ENCODE measurements around the gene ZNF687.
"Not testable (repeated sequence)": the region's sequence is repeated elsewhere in the genome, so short reads cannot be mapped to it uniquely, and the experiment has no call there.

ZNF687 gene

DNA sequence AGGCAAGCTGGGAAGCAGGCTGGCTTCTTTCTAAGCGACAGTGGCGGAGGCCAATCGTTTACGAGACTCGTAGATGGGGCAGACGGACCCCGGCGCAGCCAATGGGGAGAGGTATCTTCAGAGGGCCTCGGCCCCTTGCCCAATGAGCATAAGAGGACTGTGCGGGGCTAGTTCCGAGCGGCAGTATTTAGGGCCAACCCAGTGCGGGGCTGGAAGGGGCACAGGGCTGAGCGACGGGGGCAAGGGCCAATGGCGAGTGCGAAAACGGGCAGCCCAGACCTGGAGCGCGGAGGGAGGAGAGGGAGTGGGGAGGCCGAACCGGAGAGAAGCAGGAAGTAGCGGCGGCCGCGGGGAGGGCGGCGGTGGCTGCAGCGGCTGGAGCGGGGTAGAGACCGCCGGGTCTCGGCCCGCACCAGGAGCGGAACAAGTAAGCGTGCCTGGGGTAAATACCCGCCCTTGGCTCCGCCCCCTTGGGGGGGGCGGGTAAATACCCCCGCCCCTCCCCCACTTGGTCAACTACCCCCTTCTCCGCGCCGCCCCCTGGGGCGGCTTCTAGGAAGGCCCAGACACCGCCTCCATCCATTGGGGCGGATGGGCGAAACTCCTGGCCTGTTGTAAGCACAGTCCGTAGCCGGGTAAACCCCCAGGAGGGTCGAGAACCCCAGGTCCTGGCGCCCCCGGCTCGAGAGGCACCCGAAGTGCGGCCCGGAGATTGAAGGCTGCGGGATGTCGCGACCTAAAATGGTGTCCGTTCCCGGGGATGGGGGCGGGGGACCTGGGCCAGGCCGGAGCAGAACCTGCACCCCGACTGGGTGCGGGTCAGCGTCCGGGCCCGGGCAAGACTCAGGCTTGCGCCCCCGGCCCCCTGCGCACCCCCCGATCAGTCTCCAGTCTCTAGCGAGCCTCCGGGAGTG, at the start of gene ZNF687:
ZNF687 (plus strand) TSS at position 331 of the 914 bp plus-strand sequence. CDS start 3,993 bp downstream, outside the sequence.
- in situ Hi-C loops (cut with MboI; ENCODE audit: low sequenced_read_pairs) = no loop called here

- in situ Hi-C loops (cut with MboI; ENCODE audit: low sequenced_read_pairs) = no loop called here
These were observed 46.9 kb upstream of the ZNF687 start for GRCh38 chr1:151235235-151235634.

- in situ Hi-C loops (cut with MboI; ENCODE audit: low sequenced_read_pairs) = no loop called here
These were observed 44.2 kb upstream of the ZNF687 start for GRCh38 chr1:151237678-151238466.

GRCh38 chr1:151238467-151238739, 43.7 kb upstream of the ZNF687 start:
- in situ Hi-C loops (cut with MboI; ENCODE audit: low sequenced_read_pairs) = no loop called here

GRCh38 chr1:151242442-151242841, 39.7 kb upstream of the ZNF687 start:
- in situ Hi-C loops (cut with MboI; ENCODE audit: low sequenced_read_pairs) = no loop called here

- in situ Hi-C loops (cut with MboI; ENCODE audit: low sequenced_read_pairs) = no loop called here
These were observed 38.3 kb upstream of the ZNF687 start for GRCh38 chr1:151243683-151244216.

DNA sequence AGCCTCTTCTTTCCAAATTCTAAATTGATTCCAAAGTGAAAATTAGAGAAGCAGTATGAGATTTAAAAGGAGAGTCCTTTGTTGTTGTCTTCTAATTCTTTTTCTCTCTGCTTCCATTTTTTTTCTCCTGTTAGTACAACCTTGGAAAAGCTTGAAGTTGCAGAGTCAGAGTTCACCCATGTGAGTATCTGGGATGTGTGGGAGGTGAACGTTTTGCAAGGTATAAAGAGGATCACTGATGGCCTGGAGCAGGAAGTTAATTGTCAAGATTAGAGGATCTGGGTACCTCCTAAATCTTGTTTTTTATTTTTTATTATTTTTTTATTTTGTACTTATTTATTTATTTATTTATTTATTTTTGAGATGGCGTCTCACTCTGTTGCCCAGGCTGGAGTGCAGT, 35.3 kb upstream of the ZNF687 start:
- in situ Hi-C loops (cut with MboI; ENCODE audit: low sequenced_read_pairs) = no loop called here

- in situ Hi-C loops (cut with MboI; ENCODE audit: low sequenced_read_pairs) = no loop called here
These were observed 30.2 kb upstream of the ZNF687 start for GRCh38 chr1:151251656-151252470.

GRCh38 chr1:151254217-151255213, 27.6 kb upstream of the ZNF687 start, which contains the start of gene PSMD4:
TSS of gene PSMD4 (plus strand) at chr1:151254734. CDS start at chr1:151254783, 49 bp downstream.
- in situ Hi-C loops (cut with MboI; ENCODE audit: low sequenced_read_pairs) = no loop called here

DNA sequence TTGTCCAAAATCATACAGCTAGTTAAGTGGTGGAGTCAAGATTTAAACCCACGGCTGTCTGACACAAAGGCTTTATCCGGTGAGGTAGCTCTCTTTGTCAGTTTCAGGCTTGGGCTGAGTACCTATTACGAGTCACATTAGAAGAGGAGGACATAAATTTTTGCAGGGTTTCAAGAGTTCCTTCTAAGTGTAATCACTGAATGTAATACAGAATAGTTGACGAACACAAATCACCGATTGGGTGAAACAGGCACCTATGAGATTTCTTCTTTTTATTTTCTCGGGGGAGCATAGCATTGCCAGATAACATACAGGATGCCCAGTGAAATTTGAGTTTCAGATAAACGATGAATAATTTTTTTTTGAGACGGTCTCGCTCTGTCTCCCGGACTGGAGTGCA, 26.7 kb upstream of the ZNF687 start:
- in situ Hi-C loops (cut with MboI; ENCODE audit: low sequenced_read_pairs) = no loop called here

GRCh38 chr1:151259351-151259750, 22.7 kb upstream of the ZNF687 start:
- in situ Hi-C loops (cut with MboI; ENCODE audit: low sequenced_read_pairs) = no loop called here

- in situ Hi-C loops (cut with MboI; ENCODE audit: low sequenced_read_pairs) = no loop called here
These were observed 16.5 kb upstream of the ZNF687 start for GRCh38 chr1:151265446-151266236.

GRCh38 chr1:151266315-151266714, 15.8 kb upstream of the ZNF687 start:
- in situ Hi-C loops (cut with MboI; ENCODE audit: low sequenced_read_pairs) = no loop called here

DNA sequence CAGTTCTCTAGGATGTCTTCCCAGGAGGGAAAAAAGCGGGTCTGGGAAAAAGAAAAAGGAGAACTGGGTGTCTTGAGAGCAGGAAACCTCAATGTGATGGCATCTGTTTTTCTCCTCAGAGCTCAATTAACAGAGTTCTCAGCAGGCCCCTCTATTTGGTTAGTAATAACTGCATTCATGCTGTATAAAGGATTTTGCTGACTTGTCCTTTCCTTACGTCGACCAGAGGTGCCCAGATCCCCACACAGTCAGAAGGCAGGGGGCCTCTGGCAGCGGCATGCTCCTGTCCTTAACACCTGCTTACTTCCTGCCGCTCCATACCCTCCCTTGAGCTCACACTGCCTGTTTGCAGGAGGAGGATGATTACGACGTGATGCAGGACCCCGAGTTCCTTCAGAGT, 15.3 kb upstream of the ZNF687 start:
- in situ Hi-C loops (cut with MboI; ENCODE audit: low sequenced_read_pairs) = no loop called here

- in situ Hi-C loops (cut with MboI; ENCODE audit: low sequenced_read_pairs) = no loop called here
These were observed 14.3 kb upstream of the ZNF687 start for GRCh38 chr1:151267760-151268159.

DNA sequence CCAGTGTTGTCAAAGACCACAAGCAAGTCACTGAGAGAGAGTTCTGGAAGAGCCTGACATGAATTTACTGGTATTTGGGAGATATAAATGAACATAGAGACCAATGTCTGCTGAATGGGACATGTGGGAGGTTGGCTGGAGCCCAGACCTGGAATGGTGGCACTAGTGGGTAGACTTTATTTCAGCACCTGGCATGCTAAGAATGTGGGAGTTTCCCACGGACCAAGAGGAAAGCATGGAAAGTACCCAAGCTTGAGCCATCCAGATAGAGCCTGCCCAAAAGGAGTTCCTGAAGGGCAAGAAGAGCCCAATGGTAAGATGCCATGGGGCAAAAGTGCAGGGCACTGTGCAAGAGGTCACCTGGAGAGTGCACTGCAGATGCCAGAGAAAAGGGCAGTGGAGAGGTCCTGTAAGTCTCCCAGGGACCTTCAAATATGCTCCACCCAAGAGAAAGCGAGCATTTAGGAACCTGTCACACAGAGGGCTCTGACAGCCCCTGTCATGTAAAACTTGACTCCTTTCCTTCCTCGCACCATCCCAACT, 8.1 kb upstream of the ZNF687 start:
- in situ Hi-C loops (cut with MboI; ENCODE audit: low sequenced_read_pairs) = no loop called here

- in situ Hi-C loops (cut with MboI; ENCODE audit: low sequenced_read_pairs) = not testable (repeated sequence)
These were observed 6.8 kb upstream of the ZNF687 start for GRCh38 chr1:151275341-151275740.

GRCh38 chr1:151277249-151277648, 4.8 kb upstream of the ZNF687 start:
- in situ Hi-C loops (cut with MboI; ENCODE audit: low sequenced_read_pairs) = no loop called here

Data from hTERT RPE-1 (cell line).